H1 (cell line): Measurements from ENCODE around the gene SCN10A. TPM values are rescaled to one million over a fixed set of nuclear protein-coding genes. Genes with fewer than 3 reads are reported as not detected.

Experiments
- JUN ChIP-seq: IDR thresholded peaks from 2 replicates; pipeline ENCODE4 v1.6.1; 2011; ENCODE audit warnings: low read depth, mild to moderate bottlenecking, improper control_type of control experiment, low read length
- NRF1 ChIP-seq: IDR thresholded peaks from 2 replicates; pipeline ENCODE4 v1.6.1; 2011; ENCODE audit warnings: mild to moderate bottlenecking, low read depth, low read length, improper control_type of control experiment
- polyA plus RNA-seq, 7 experiments: library from polyadenylated mRNA; depleted of rRNA in 3 of 7; stranded (reverse) in 5 of 7; unstranded in 2 of 7; fragments of >200 nt in 5 of 7; fragments of 200-250 nt in 2 of 7; gene quantifications; 1 replicate in 5 of 7; 2 replicates in 1 of 7; 4 replicates in 1 of 7; pipeline versions ENCODE4 v1.2.1 to v1.2.3, GENCODE V29; 2011 to 2013; ENCODE audit warnings: missing spikeins in 2 of 7, mixed read lengths in 2 of 7
- total RNA-seq: library from RNA; stranded (reverse); fragmentation: NEBNext Ultra II Directional; extraction: Animal tissue kit (Norgen Biotek cat#: 25700); gene quantifications from 2 replicates; pipeline ENCODE4 v1.2.1, GENCODE V29; 2021

The SCN10A gene
- total and polyA plus RNA-seq, 2 of the 8 experiments (the other 6 are each of a cell fraction or from before 2014, with no cell fraction given), result not detected

- no peak for TF ChIP-seq NRF1
- no peak for TF ChIP-seq JUN
These were observed 69.4 kb downstream of the SCN10A start (continued) for GRCh38 chr3:38746641-38747040.
